Liver (tissue), 9 donors: ENCODE results near the gene IL17B. TPM values are rescaled to one million over a fixed set of nuclear protein-coding genes. Genes with fewer than 3 reads are reported as not detected.

Experiments used
- DNase-seq: peaks from one replicate; pipeline ENCODE4 v3.0.0-alpha.2; 2017; ENCODE audit warnings: low spot score
- H3K27ac ChIP-seq, 2 donors: one replicate each; pipeline ENCODE4 v1.7.0; 2013; ENCODE audit warnings: inconsistent platforms in 2 of 2, low read length in 2 of 2, control low read depth in 1 of 2, low read depth in 1 of 2, mild to moderate bottlenecking in 1 of 2
- H3K27me3 ChIP-seq, 4 donors: one replicate each; pipeline versions ENCODE4 v1.6.1 to v1.7.0; 2013; ENCODE audit warnings: low read length in 3 of 4, inconsistent platforms in 1 of 4, mild to moderate bottlenecking in 1 of 4, moderate library complexity in 1 of 4; ENCODE audit not compliant: control insufficient read depth in 4 of 4, insufficient read depth in 4 of 4
- H3K36me3 ChIP-seq, 4 donors: one replicate each; pipeline versions ENCODE4 v1.6.1 to v1.7.0; 2013; ENCODE audit warnings: low read length in 3 of 4, mild to moderate bottlenecking in 3 of 4, low read depth in 1 of 4, moderate library complexity in 1 of 4; ENCODE audit not compliant: control insufficient read depth in 4 of 4, insufficient read depth in 3 of 4
- H3K4me1 ChIP-seq, 4 donors: one replicate each; pipeline versions ENCODE4 v1.6.1 to v1.7.0; 2013; ENCODE audit warnings: low read length in 3 of 4, mild to moderate bottlenecking in 3 of 4, moderate library complexity in 1 of 4; ENCODE audit not compliant: control insufficient read depth in 4 of 4, insufficient read depth in 4 of 4
- H3K4me3 ChIP-seq, 3 donors: one replicate each; pipeline versions ENCODE4 v1.6.1 to v1.7.0; 2013; ENCODE audit warnings: low read length in 3 of 3, control low read depth in 1 of 3, low read depth in 1 of 3, mild to moderate bottlenecking in 1 of 3
- H3K9ac ChIP-seq, 2 donors: one replicate each; pipeline ENCODE4 v1.7.0; 2013; ENCODE audit warnings: low read length in 2 of 2, mild to moderate bottlenecking in 2 of 2, moderate library complexity in 2 of 2, control low read depth in 1 of 2, low read depth in 1 of 2
- H3K9me3 ChIP-seq, 4 donors: one replicate each; pipeline versions ENCODE4 v1.6.1 to v1.7.0; 2013; ENCODE audit warnings: low read length in 3 of 4; ENCODE audit not compliant: control insufficient read depth in 4 of 4
- ATF3 ChIP-seq: IDR thresholded peaks from 2 replicates; pipeline ENCODE4 v1.6.1; 2016; ENCODE audit warnings: antibody characterized with exemption
- CTCF ChIP-seq: fragments of 150-350 bp; IDR thresholded peaks from 2 replicates; pipeline ENCODE4 v1.5.1; 2017; ENCODE audit warnings: improper control_type of control experiment, low read depth, low read length; ENCODE audit not compliant: missing input control
- EGR1 ChIP-seq, 2 donors: IDR thresholded peaks; 2 replicates each; pipeline ENCODE4 v1.6.1; 2016 to 2018; ENCODE audit warnings: antibody characterized with exemption in 2 of 2, low read depth in 2 of 2
- FOXA1 ChIP-seq: IDR thresholded peaks from 2 replicates; pipeline ENCODE4 v1.6.1; 2016; ENCODE audit warnings: antibody characterized with exemption
- FOXA2 ChIP-seq: IDR thresholded peaks from 2 replicates; pipeline ENCODE4 v1.6.1; 2016; ENCODE audit warnings: antibody characterized with exemption
- HNF4A ChIP-seq, 2 donors: conservative IDR thresholded peaks; 2 replicates each; pipeline ENCODE4 v1.6.1; 2016; ENCODE audit warnings: antibody characterized with exemption in 2 of 2, mild to moderate bottlenecking in 2 of 2
- HNF4G ChIP-seq: IDR thresholded peaks from 2 replicates; pipeline ENCODE4 v1.6.1; 2016; ENCODE audit warnings: antibody characterized with exemption
- JUND ChIP-seq, 2 donors: IDR thresholded peaks; 2 replicates each; pipeline ENCODE4 v1.6.1; 2016; ENCODE audit warnings: antibody characterized with exemption in 2 of 2
- NR2F2 ChIP-seq: IDR thresholded peaks from 2 replicates; pipeline ENCODE4 v1.6.1; 2016; ENCODE audit warnings: antibody characterized with exemption
- RAD21 ChIP-seq, 2 donors: IDR thresholded peaks; 2 replicates each; pipeline ENCODE4 v1.6.1; 2016; ENCODE audit warnings: antibody characterized with exemption in 2 of 2, mild to moderate bottlenecking in 2 of 2
- RXRA ChIP-seq, 2 donors: IDR thresholded peaks; 2 replicates each; pipeline ENCODE4 v1.6.1; 2017 to 2018; ENCODE audit warnings: antibody characterized with exemption in 2 of 2, mild to moderate bottlenecking in 1 of 2
- SP1 ChIP-seq: IDR thresholded peaks from 2 replicates; pipeline ENCODE4 v1.6.1; 2018; ENCODE audit warnings: antibody characterized with exemption, mild to moderate bottlenecking
- TAF1 ChIP-seq: conservative IDR thresholded peaks from 2 replicates; pipeline ENCODE4 v1.6.1; 2016; ENCODE audit warnings: antibody characterized with exemption, mild to moderate bottlenecking
- YY1 ChIP-seq: IDR thresholded peaks from 2 replicates; pipeline ENCODE4 v1.6.1; 2016; ENCODE audit warnings: antibody characterized with exemption, mild to moderate bottlenecking
- WGBS: extraction: QIAGEN DNeasy Blood & Tissue Kit; methylation state at CpG from one replicate; pipeline ENCODE4 v1.1.7; 2013; 5-methylcytosine and 5-hydroxymethylcytosine counted together
- polyA plus RNA-seq, 2 donors: library from polyadenylated mRNA; stranded (reverse) in 1 of 2; unstranded in 1 of 2; fragments of 200-250 nt in 1 of 2; fragments of >200 nt in 1 of 2; fragmentation: Nextera tagmentation in 1 of 2; extraction: Ambion mirVana in 1 of 2; gene quantifications; one replicate each; pipeline versions ENCODE4 v1.2.1 to v1.2.3, GENCODE V29; 2013 to 2015
- total RNA-seq, 2 donors: library from RNA; depleted of rRNA; stranded (reverse); fragments of >200 nt; gene quantifications; one replicate each; pipeline ENCODE4 v1.2.3, GENCODE V29; 2014
- TF ChIP-seq, protein P1 (sequence below): IDR thresholded peaks from 2 replicates; pipeline ENCODE4 v1.6.1; 2016; ENCODE audit warnings: antibody characterized with exemption, mild to moderate bottlenecking
- TF ChIP-seq, protein P2 (sequence below): IDR thresholded peaks from 2 replicates; pipeline ENCODE4 v1.6.1; 2016; ENCODE audit warnings: antibody characterized with exemption
- donor health status: healthy.
- donor health status: healthy.
- donor health status: healthy.
- donor health status: healthy.
- donor health status: healthy.

The IL17B gene
- total and polyA plus RNA-seq, 4 donors, result not detected

GRCh38 chr5:149367249-149367971 lies 11.7 kb downstream of the IL17B start:
- TF ChIP-seq, protein P1, sequence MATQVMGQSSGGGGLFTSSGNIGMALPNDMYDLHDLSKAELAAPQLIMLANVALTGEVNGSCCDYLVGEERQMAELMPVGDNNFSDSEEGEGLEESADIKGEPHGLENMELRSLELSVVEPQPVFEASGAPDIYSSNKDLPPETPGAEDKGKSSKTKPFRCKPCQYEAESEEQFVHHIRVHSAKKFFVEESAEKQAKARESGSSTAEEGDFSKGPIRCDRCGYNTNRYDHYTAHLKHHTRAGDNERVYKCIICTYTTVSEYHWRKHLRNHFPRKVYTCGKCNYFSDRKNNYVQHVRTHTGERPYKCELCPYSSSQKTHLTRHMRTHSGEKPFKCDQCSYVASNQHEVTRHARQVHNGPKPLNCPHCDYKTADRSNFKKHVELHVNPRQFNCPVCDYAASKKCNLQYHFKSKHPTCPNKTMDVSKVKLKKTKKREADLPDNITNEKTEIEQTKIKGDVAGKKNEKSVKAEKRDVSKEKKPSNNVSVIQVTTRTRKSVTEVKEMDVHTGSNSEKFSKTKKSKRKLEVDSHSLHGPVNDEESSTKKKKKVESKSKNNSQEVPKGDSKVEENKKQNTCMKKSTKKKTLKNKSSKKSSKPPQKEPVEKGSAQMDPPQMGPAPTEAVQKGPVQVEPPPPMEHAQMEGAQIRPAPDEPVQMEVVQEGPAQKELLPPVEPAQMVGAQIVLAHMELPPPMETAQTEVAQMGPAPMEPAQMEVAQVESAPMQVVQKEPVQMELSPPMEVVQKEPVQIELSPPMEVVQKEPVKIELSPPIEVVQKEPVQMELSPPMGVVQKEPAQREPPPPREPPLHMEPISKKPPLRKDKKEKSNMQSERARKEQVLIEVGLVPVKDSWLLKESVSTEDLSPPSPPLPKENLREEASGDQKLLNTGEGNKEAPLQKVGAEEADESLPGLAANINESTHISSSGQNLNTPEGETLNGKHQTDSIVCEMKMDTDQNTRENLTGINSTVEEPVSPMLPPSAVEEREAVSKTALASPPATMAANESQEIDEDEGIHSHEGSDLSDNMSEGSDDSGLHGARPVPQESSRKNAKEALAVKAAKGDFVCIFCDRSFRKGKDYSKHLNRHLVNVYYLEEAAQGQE, result no peak
- TF ChIP-seq FOXA2 (no peak), SP1 (no peak), RXRA (IDR thresholded peaks at IDR 0.05) (peak in 1 of 2 donors; percentile 14), HNF4A (conservative IDR thresholded peaks at IDR 0.05) (peak; percentile 13 to 25), YY1 (no peak), RAD21 (IDR thresholded peaks at IDR 0.05) (peak; percentile 78 to 89), EGR1 (IDR thresholded peaks at IDR 0.05; ENCODE audit: low read depth in 2 of 2) (no peak), CTCF (peak; percentile 69), TAF1 (no peak), FOXA1 (no peak), HNF4G (no peak)
- TF ChIP-seq, protein P2, sequence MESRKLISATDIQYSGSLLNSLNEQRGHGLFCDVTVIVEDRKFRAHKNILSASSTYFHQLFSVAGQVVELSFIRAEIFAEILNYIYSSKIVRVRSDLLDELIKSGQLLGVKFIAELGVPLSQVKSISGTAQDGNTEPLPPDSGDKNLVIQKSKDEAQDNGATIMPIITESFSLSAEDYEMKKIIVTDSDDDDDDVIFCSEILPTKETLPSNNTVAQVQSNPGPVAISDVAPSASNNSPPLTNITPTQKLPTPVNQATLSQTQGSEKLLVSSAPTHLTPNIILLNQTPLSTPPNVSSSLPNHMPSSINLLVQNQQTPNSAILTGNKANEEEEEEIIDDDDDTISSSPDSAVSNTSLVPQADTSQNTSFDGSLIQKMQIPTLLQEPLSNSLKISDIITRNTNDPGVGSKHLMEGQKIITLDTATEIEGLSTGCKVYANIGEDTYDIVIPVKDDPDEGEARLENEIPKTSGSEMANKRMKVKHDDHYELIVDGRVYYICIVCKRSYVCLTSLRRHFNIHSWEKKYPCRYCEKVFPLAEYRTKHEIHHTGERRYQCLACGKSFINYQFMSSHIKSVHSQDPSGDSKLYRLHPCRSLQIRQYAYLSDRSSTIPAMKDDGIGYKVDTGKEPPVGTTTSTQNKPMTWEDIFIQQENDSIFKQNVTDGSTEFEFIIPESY, result no peak
- Histone ChIP-seq H3K27me3 (no peaks in the 10 kb centered on the region), H3K9me3 (no peaks in the 10 kb centered on the region), H3K36me3 (no peaks in the 10 kb centered on the region), H3K9ac (no peak overlapping the region), H3K4me3 (no peak overlapping the region), H3K4me1 (no peaks in the 10 kb centered on the region), H3K27ac (no peak overlapping the region)
- peak; percentile 75 for DNase-seq
- 39% methylated on average over 14 of the region's 14 CpGs for WGBS

- no peaks in the 10 kb centered on the region for H3K36me3 ChIP-seq
- WGBS, result 96% methylated on average over 1 of the region's 1 CpG
Observed at GRCh38 chr5:149366169-149366729, 12.8 kb downstream of the IL17B start.

More at GRCh38 chr5:149366169-149366729, 12.8 kb downstream of the IL17B start:
- no peaks in the 10 kb centered on the region for H3K27me3 ChIP-seq
- no peak for TF ChIP-seq YY1
- TF ChIP-seq HNF4A (conservative IDR thresholded peaks at IDR 0.05), result no peak
- no peak for TF ChIP-seq JUND (IDR thresholded peaks at IDR 0.05)
- TF ChIP-seq RXRA (IDR thresholded peaks at IDR 0.05), result no peak
- no peak for TF ChIP-seq HNF4G
- TF ChIP-seq, protein P1, result no peak
- TF ChIP-seq FOXA1, result no peak
- no peak for TF ChIP-seq ATF3
- TF ChIP-seq TAF1, result no peak
- TF ChIP-seq RAD21 (IDR thresholded peaks at IDR 0.05), result no peak
- TF ChIP-seq EGR1 (IDR thresholded peaks at IDR 0.05; ENCODE audit: low read depth in 2 of 2), result no peak
- TF ChIP-seq, protein P2, result no peak
- TF ChIP-seq NR2F2, result no peak
- H3K27ac ChIP-seq, result no peak overlapping the region
- no peaks in the 10 kb centered on the region for H3K4me1 ChIP-seq
- DNase-seq, result no peak
- H3K4me3 ChIP-seq, result no peak overlapping the region
- no peaks in the 10 kb centered on the region for H3K9me3 ChIP-seq
- no peak overlapping the region for H3K9ac ChIP-seq
